ENCODE results near the gene ZNRF4. TPM values are rescaled to one million over a fixed set of nuclear protein-coding genes. Genes with fewer than 3 reads are reported as not detected.
"Not testable (repeated sequence)": the region's sequence is repeated elsewhere in the genome, so short reads cannot be mapped to it uniquely, and the experiment has no call there.

Gene ZNRF4, protein sequence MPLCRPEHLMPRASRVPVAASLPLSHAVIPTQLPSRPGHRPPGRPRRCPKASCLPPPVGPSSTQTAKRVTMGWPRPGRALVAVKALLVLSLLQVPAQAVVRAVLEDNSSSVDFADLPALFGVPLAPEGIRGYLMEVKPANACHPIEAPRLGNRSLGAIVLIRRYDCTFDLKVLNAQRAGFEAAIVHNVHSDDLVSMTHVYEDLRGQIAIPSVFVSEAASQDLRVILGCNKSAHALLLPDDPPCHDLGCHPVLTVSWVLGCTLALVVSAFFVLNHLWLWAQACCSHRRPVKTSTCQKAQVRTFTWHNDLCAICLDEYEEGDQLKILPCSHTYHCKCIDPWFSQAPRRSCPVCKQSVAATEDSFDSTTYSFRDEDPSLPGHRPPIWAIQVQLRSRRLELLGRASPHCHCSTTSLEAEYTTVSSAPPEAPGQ
- not detected in 2 replicates for total RNA-seq (2014; rRNA removed; shearing (Covaris generic))

DNA sequence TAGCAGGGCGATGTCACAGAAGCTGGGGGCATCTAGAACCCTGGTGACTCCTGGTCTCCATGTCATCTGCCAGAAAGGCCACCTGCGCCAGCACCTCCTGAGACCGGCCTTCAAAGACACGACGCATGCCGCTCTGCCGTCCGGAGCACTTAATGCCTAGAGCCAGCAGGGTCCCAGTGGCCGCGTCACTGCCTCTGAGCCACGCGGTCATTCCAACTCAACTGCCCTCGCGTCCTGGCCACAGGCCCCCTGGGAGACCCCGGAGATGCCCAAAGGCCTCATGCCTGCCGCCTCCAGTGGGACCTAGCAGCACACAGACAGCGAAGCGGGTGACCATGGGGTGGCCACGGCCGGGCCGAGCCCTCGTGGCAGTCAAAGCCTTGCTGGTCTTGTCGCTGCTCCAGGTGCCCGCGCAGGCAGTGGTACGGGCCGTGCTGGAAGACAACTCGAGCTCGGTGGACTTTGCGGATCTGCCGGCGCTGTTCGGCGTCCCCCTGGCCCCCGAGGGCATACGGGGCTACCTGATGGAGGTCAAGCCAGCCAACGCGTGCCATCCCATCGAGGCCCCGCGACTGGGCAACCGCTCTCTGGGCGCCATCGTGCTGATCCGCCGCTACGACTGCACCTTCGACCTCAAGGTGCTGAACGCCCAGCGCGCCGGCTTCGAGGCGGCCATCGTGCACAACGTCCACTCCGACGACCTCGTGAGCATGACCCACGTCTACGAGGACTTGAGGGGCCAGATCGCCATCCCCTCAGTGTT is at the start of gene ZNRF4:
ZNRF4 (plus strand) TSS at position 51 of the 763 bp plus-strand sequence; CDS start at position 126, 75 bp downstream.
- Histone ChIP-seq H3K4me3 (no peak within 1 kb of the TSS), H3K27me3 (no peaks in the 10 kb centered on the region), H3K36me3 (no peaks in the 10 kb centered on the region), H3K4me1 (no peaks in the 10 kb centered on the region), H3K9me3 (replicated peaks) (no peaks in the 10 kb centered on the region), H3K27ac (no peak within 1 kb of the TSS)
- no peak for DNase-seq

DNA sequence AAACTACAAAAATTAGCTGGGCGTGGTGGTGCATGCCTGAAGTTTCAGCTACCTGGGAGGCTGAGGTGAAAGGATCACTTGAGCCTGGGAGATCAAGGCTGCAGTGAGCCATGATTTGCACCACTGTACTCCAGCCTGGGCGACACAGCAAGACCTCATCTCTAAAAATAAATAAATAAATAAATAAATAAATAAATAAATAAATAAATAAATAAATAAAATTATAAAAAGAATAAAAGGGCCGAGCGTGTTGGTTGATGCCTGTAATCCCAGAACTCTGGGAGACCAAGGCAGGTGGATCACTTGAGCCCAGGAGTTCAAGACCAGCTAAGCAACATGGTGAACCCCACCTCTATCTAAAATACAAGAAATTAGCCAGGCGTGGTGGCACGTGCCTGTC is 49.0 kb upstream of the ZNRF4 start:
- DNase-seq; H3K36me3 ChIP-seq; H3K4me1 ChIP-seq; H3K27me3 ChIP-seq; H3K27ac ChIP-seq; H3K9me3 ChIP-seq (replicated peaks); H3K4me3 ChIP-seq: not testable (repeated sequence)

DNA sequence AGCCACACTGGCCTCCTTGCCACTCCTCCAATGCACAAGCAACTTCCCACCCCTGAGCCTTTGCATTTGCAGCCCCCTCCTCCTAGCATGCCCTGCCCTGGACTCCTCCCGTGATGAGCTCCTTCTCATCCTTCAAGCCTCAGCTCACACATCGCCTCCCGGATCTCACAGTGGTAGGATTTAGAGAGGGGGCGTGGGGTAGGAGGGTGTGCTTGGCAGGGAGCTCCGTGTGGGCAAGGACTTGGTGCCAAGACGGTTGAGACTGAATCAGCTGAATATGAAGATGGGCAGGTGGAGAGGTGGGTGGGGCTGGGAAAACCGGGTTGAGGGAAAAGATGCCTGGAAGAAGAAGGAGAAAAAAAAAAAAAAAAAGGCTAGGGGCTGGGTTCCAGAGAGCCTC is 48.4 kb upstream of the ZNRF4 start:
- Histone ChIP-seq H3K4me1 (no peaks in the 10 kb centered on the region), H3K27me3 (no peaks in the 10 kb centered on the region), H3K36me3 (no peaks in the 10 kb centered on the region), H3K27ac (no peak overlapping the region), H3K4me3 (no peak overlapping the region), H3K9me3 (replicated peaks) (no peaks in the 10 kb centered on the region)
- no peak for DNase-seq

DNA sequence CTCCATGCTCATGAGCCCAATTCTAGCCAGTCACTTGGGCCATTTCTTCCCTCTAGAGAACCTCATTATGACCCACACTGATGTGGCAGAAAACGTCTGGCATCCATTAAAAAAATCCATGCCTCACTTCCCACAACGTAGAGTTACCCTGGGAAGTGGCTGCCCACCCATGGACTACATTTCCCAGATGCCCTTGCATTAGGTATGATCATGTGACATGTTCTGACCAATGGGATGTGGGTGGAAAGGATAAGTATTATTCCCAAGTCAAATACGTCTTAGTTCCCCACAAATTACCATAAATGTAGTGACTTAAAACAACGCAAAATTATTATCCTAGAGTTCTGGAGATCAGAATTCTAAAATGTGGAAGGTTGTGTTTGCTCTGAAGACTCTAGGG is 47.9 kb upstream of the ZNRF4 start:
- Histone ChIP-seq H3K9me3 (replicated peaks) (no peaks in the 10 kb centered on the region), H3K27ac (no peak overlapping the region), H3K4me1 (no peaks in the 10 kb centered on the region), H3K36me3 (no peaks in the 10 kb centered on the region), H3K27me3 (no peaks in the 10 kb centered on the region), H3K4me3 (no peak overlapping the region)
- DNase-seq: peak; percentile 6 to 35

DNA sequence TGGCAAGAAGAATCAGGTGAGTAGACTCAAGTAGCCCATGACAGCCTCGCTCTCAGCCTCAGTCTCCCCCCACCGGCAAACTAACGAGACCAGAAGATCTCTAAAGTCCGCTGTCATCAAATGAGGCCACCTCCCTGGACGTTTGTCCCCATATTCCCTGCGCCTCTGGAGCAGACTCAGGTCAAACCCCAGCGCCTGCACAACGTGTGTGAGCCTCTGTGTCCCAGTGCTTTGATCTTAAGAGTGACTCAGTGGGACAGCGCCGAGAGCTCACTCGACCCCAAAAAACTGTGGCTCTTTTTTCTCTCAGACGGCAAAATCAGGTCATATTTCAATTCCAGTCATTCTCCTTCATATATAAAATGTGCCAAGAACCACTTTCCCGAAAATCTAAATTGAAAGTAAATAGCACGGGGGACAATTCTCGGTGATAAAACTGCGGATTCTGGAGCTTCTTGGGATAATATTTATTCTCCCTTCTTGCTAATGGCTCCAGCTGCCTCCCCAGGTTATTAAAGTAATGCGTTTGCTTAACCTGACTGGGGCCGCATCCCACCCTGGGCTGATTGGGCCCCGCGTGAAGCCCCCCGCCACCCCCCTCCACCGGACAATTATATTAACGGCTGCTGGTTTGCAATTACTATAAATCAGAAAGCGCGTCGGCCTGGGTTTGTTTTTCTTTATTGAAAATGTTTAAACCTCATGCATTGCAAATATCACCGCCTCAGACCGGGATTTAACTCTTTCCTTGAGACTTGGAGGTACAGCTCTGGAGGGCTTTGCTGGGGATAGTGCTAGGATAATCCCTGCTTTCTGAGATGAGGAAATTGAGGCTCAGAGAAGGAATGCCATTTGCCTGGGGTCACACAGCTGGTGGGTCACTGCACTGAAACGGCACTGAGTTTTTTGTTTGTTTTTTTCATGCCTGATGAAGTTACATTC is 37.5 kb upstream of the ZNRF4 start:
- H3K27ac ChIP-seq: no peak overlapping the region
- DNase-seq: no peak
- H3K4me1 ChIP-seq: no peaks in the 10 kb centered on the region
- H3K36me3 ChIP-seq: no peaks in the 10 kb centered on the region
- H3K27me3 ChIP-seq: no peaks in the 10 kb centered on the region; the same call in 1 of the 2 replicates
- H3K9me3 ChIP-seq (replicated peaks): no peaks in the 10 kb centered on the region
- no peak overlapping the region for H3K4me3 ChIP-seq

DNA sequence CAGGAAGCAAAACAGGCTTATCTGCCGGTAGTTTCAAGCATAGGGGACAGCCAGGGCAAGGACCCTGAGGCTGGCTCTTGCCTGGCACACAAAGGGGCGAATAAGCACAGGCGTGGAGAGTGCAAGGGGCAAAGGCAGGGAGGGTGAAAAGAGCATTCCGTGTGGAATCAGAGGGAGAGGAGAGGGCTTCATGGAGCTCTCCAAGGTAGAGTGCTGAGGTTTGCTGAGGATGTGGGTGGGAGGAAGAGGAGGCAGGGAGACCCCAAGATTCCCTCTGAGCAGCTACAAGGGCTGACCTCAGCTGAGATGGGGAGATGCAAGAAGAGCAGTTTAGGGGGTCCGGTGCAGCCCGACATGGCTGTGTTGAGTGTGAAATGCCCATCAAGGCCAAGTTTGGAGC is 36.5 kb upstream of the ZNRF4 start:
- no peak overlapping the region for H3K27ac ChIP-seq
- H3K27me3 ChIP-seq: no peaks in the 10 kb centered on the region; the same call in 1 of the 2 replicates
- no peaks in the 10 kb centered on the region for H3K9me3 ChIP-seq (replicated peaks)
- no peak for DNase-seq
- no peak overlapping the region for H3K4me3 ChIP-seq
- no peaks in the 10 kb centered on the region for H3K36me3 ChIP-seq
- H3K4me1 ChIP-seq: no peaks in the 10 kb centered on the region

DNA sequence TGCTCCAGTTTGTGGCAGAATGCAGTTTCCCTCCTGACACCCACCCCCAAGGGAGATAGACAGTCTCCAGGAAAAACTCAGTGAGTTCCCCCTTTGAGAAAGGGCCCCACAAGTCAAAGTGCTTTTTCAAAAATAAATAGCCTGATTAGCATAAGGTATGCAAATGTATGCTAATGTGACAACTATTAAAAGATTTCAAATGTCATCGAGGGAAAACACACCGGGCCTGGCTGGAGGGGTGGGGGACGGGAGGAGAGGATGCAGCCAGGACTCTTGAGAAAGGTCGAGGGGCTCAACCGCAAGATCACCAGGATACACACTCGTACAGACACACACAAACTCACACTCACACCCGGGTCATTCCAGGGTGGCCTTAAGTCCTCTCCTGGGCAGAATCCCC is 34.3 kb upstream of the ZNRF4 start:
- Histone ChIP-seq H3K9me3 (replicated peaks) (no peaks in the 10 kb centered on the region), H3K4me1 (no peaks in the 10 kb centered on the region), H3K36me3 (no peaks in the 10 kb centered on the region), H3K27ac (no peak overlapping the region), H3K27me3 (no peaks in the 10 kb centered on the region; the same call in 1 of the 2 replicates), H3K4me3 (no peak overlapping the region)
- DNase-seq: no peak

DNA sequence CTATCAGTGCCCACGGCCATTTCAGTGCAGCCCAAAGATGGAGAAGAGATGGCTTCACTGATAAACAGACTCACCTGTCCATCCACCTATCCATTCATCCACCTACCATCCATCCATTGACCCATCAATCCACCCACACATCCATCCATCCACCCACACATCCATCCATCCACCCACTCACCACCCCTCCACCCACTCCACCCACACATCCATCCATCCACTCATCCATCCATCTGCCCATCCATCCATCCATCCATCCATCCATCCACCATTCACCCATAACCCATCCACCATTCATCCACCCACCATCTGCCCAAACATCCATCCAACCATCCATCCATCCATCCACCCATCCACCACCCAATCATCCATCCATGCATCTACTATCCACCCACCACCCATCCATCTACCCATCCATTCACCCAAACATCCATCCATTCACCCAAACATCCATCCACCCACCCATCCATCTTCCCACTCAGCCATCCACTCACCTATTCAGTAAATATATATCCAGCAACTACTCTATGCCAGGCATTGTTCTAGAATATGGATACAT is 31.6 kb upstream of the ZNRF4 start:
- no peak overlapping the region for H3K27ac ChIP-seq
- H3K4me1 ChIP-seq: no peaks in the 10 kb centered on the region
- no peaks in the 10 kb centered on the region for H3K9me3 ChIP-seq (replicated peaks)
- no peak for DNase-seq
- no peaks in the 10 kb centered on the region for H3K27me3 ChIP-seq
- no peak overlapping the region for H3K4me3 ChIP-seq
- no peaks in the 10 kb centered on the region for H3K36me3 ChIP-seq

DNA sequence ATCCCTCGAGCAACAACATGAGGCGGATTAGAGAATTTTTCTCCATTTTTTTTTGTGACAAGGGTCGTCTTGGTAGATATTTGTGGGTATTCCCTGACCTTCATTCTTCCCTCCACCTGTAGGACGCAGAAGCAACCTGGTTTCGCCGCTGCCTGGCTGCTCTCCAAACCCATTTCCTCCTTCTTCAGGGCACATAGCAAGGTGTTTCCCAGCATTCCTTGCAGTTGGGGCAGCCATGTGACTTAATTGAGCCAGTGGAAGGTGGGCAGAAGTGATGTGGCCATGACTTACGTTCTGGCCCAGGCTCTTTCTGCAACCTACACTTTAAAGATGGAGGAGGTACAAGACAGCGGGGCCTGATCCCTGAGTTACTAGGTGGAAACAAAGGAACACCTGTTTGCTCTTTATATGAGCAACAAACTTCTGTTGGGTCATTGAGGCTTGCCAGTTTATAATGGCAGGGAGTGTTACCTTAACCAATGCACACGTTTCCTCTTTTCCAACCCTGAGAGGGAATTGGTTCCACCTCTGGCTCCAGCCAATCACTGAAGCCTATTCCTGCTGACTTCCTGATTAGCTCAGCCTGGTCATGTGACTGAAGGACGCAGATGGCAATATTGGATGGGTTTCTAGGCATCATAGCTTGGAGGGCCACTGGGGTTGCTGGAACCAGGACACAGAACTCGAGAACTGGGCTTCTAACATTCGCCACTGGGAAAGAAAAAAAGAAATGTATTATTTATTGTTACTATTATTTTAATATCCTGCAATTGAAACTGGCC is 30.8 kb upstream of the ZNRF4 start:
- Histone ChIP-seq H3K36me3 (no peaks in the 10 kb centered on the region), H3K4me3 (no peak overlapping the region), H3K27me3 (no peaks in the 10 kb centered on the region), H3K4me1 (no peaks in the 10 kb centered on the region), H3K9me3 (replicated peaks) (no peaks in the 10 kb centered on the region), H3K27ac (no peak overlapping the region)
- DNase-seq: no peak

DNA sequence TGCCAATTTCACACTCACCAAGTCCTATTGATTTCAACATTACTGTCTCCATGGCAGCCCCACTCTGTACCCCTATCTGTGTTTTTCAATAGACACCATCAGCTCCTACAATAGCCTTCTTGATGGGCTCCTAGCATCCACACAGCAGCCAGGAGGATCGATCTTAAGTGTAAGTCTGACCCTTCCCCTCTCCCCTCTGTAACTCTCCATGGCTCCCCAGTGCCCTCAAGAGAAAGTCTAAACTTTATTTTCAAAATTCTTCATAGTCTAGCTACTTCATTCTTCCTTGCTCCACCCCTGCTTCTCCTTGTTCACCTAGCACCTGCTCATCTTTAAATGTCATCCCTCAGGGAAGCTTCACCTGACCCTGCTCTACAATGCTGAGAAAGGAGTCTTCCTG is 30.0 kb upstream of the ZNRF4 start:
- Histone ChIP-seq H3K27me3 (no peaks in the 10 kb centered on the region), H3K4me3 (no peak overlapping the region), H3K9me3 (replicated peaks) (no peaks in the 10 kb centered on the region), H3K36me3 (no peaks in the 10 kb centered on the region), H3K4me1 (no peaks in the 10 kb centered on the region), H3K27ac (no peak overlapping the region)
- no peak for DNase-seq

DNA sequence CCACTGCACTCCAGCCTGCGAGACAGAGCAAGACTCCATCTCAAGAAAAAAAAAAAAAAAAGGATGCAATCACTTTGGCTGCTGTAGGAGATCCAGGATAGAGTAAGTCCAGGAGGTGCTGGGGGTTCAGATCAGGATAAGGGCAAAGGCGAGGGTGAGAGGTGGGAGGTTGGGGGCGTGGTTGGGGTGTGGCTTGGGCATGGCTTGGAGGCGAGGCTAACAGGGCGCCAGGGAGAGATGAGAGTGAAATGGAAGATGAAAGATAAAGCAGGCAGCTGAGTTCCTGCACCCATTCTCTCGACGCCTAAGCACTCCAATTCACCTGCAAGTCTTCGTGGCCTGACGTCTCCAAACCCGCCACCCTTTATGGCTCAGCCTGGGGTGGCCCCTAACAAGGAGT is 25.0 kb upstream of the ZNRF4 start:
- DNase-seq: no peak
- Histone ChIP-seq H3K36me3 (no peaks in the 10 kb centered on the region), H3K27me3 (no peaks in the 10 kb centered on the region), H3K27ac (no peak overlapping the region), H3K4me1 (no peaks in the 10 kb centered on the region), H3K9me3 (replicated peaks) (no peaks in the 10 kb centered on the region), H3K4me3 (no peak overlapping the region)

DNA sequence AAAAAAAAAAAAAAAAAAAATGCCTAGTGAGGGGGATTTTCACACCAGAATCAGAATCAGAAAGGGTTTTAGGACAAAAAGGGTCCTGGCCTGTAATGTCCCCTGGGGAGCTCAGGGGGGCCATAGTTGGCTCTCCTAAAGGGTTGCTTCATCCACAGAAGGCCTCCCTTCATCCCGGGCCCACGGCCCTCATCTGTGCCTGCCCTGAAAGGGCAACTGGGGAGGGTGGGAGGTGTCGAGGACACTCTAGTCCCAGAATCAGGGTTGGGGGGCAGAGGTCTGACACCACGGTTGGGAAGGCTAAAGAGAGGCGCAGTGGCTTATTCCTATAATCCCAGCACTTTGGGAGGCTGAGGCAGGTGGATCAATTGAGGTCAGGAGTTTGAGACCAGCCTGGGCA is 22.5 kb upstream of the ZNRF4 start:
- H3K27me3 ChIP-seq: no peaks in the 10 kb centered on the region
- DNase-seq: no peak
- no peak overlapping the region for H3K27ac ChIP-seq
- H3K4me3 ChIP-seq: no peak overlapping the region
- no peaks in the 10 kb centered on the region for H3K9me3 ChIP-seq (replicated peaks)
- H3K4me1 ChIP-seq: no peaks in the 10 kb centered on the region
- no peaks in the 10 kb centered on the region for H3K36me3 ChIP-seq

DNA sequence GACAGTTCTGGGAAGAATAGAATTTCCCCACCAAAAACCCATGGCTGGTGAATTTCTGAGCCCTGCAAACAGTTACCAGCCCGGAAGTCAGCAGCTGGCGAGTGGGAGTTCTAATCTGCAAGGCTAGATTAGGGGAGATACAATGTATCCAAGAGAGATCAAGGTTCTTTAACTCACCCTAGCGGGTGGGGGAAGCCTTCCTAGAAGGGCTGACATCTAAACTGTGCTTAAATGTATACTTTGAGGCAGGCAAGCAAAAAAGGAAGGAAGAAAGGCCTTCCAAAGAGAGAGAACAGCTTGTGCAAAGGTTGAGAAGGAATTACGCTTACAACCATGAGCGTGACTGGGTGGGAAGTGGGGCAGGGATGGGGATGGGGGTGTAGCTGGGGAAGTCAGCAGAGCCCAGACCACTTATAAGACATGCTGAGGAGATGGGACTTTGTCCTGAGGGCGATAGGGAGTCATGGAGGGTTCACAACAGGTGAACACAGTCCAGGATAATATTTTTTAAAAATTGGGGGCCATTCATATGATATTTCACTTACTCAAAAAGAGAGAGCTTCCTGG is 20.8 kb upstream of the ZNRF4 start:
- H3K4me3 ChIP-seq: no peak overlapping the region
- DNase-seq: no peak
- no peaks in the 10 kb centered on the region for H3K27me3 ChIP-seq
- no peaks in the 10 kb centered on the region for H3K4me1 ChIP-seq
- no peaks in the 10 kb centered on the region for H3K36me3 ChIP-seq
- H3K9me3 ChIP-seq (replicated peaks): no peaks in the 10 kb centered on the region
- no peak overlapping the region for H3K27ac ChIP-seq

Measured in SJCRH30 (cell line).